Transverse colon (tissue), 4 donors: Measurements from ENCODE around the gene DENND6B. TPM values are rescaled to one million over a fixed set of nuclear protein-coding genes. Genes with fewer than 3 reads are reported as not detected.

Experiments used
- DNase-seq: peaks from one replicate; pipeline ENCODE4 v3.0.0-alpha.2; 2019
- H3K27ac ChIP-seq, 4 donors: fragments of 200-600 bp; sonication (generic); 2 replicates each; pipeline ENCODE4 v1.5.1; 2016 to 2018; ENCODE audit warnings: inconsistent platforms in 4 of 4
- H3K27me3 ChIP-seq: fragments of 200-600 bp; sonication (generic); 2 replicates; pipeline ENCODE4 v1.5.1; 2017; ENCODE audit warnings: inconsistent platforms
- H3K36me3 ChIP-seq, 4 donors: fragments of 200-600 bp; sonication (generic); 2 replicates each; pipeline ENCODE4 v1.5.1; 2017 to 2019; ENCODE audit warnings: inconsistent platforms in 4 of 4
- H3K4me1 ChIP-seq, 4 donors: fragments of 200-600 bp; sonication (generic); 2 replicates each; pipeline ENCODE4 v1.5.1; 2017 to 2020; ENCODE audit warnings: inconsistent platforms in 4 of 4
- H3K4me3 ChIP-seq, 4 donors: fragments of 200-600 bp; sonication (generic); 1 replicate in 1 of 4; 2 replicates in 3 of 4; pipeline versions ENCODE4 v1.5.1 to v1.6.1; 2017 to 2019; ENCODE audit warnings: inconsistent platforms in 4 of 4
- H3K9me3 ChIP-seq, 2 donors: fragments of 200-600 bp; sonication (generic); 2 replicates each; pipeline ENCODE4 v1.5.1; 2017 to 2019; ENCODE audit warnings: inconsistent platforms in 2 of 2
- EP300 ChIP-seq: sonication (generic); formaldehyde crosslinking; IDR thresholded peaks from one replicate; pipeline ENCODE4 v1.6.1; 2017; ENCODE audit warnings: antibody characterized with exemption, low read depth
- POLR2A ChIP-seq: fragments of 450-650 bp; IDR thresholded peaks from one replicate; pipeline ENCODE4 v1.6.1; 2016; ENCODE audit warnings: antibody characterized with exemption, mild to moderate bottlenecking, moderate library complexity
- POLR2AphosphoS5 ChIP-seq, 3 donors: sonication (generic); formaldehyde crosslinking; IDR thresholded peaks; one replicate each; pipeline ENCODE4 v1.6.1; 2016; ENCODE audit warnings: antibody characterized with exemption in 3 of 3
- WGBS, 2 donors: methylation state at CpG; one replicate each; pipeline ENCODE4 v1.1.5; 2018; ENCODE audit warnings: low coverage in 1 of 2; 5-methylcytosine and 5-hydroxymethylcytosine counted together
- in situ Hi-C, 4 donors: fragments of 200-750 bp; cut with MboI; loops; one replicate each; pipeline versions ENCODE4 v1.15.0 to v1.15.1; 2017; ENCODE audit warnings: low sequenced_read_pairs in 3 of 4, low pct_ligation_motif_present in 1 of 4, low pct_unique_long_range_greater_than_20kb in 1 of 4
- intact Hi-C: fragments of 100-400 bp; cut with DNase I; formaldehyde crosslinking; loops from one replicate; pipeline ENCODE4 v1.15.1; 2023; ENCODE audit warnings: low total_unique reads
- total RNA-seq, 4 donors: library from RNA; depleted of rRNA; stranded (reverse); fragments of >200 nt; gene quantifications; one replicate each; pipeline ENCODE4 v1.1.0, GENCODE V29; 2016
- TF ChIP-seq, protein P1 (sequence below), 5 experiments: fragments of 200-600 bp in 3 of 5; fragments of 450-650 bp in 2 of 5; sonication (generic) in 3 of 5; IDR thresholded peaks; 1 replicate in 2 of 5; 2 replicates in 3 of 5; pipeline ENCODE4 v1.5.1; 2016 to 2017; ENCODE audit warnings: antibody characterized with exemption in 5 of 5, inconsistent platforms in 3 of 5, mild to moderate bottlenecking in 2 of 5, moderate library complexity in 1 of 5

The DENND6B gene
- total RNA-seq, 4 donors from 2014 or later = 3.2 to 22.7 (median 8.3) TPM

- H3K27me3 ChIP-seq = no peaks in the 10 kb centered on the region
- DNase-seq = peak; percentile 89
- intact Hi-C loops = no loop called here
- H3K4me3 ChIP-seq = peak overlapping the region in 1 of 4 donors; percentile 24
- no peaks in the 10 kb centered on the region for H3K9me3 ChIP-seq
- TF ChIP-seq, protein P1, sequence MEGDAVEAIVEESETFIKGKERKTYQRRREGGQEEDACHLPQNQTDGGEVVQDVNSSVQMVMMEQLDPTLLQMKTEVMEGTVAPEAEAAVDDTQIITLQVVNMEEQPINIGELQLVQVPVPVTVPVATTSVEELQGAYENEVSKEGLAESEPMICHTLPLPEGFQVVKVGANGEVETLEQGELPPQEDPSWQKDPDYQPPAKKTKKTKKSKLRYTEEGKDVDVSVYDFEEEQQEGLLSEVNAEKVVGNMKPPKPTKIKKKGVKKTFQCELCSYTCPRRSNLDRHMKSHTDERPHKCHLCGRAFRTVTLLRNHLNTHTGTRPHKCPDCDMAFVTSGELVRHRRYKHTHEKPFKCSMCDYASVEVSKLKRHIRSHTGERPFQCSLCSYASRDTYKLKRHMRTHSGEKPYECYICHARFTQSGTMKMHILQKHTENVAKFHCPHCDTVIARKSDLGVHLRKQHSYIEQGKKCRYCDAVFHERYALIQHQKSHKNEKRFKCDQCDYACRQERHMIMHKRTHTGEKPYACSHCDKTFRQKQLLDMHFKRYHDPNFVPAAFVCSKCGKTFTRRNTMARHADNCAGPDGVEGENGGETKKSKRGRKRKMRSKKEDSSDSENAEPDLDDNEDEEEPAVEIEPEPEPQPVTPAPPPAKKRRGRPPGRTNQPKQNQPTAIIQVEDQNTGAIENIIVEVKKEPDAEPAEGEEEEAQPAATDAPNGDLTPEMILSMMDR (IDR thresholded peaks at IDR 0.05) = no peak
- TF ChIP-seq POLR2AphosphoS5 (IDR thresholded peaks at IDR 0.05) = peak in 1 of 3 donors; percentile 18
- TF ChIP-seq EP300 = no peak
- peak; percentile 37 for TF ChIP-seq POLR2A
- H3K4me1 ChIP-seq = peaks cover 6 to 15% (median 12%) of the 10 kb centered on the region in 4 donors
- H3K27ac ChIP-seq = peak overlapping the region; percentile 57 to 73 (median 67)
- H3K36me3 ChIP-seq = no peaks in the 10 kb centered on the region
- in situ Hi-C loops = no loop called here
- 20 to 30% methylated on average over 4 to 30 of the region's 33 CpGs for WGBS, 2 donors
Measured at GRCh38 chr22:50314455-50315288, 12.1 kb downstream of the DENND6B start.

- WGBS, 2 donors = 64% methylated on average over 6 of the region's 14 CpGs; no CpG with 5 or more reads in 1 of the 2 donors
- H3K4me3 ChIP-seq = peak overlapping the region in 1 of 4 donors; percentile 24
- H3K9me3 ChIP-seq = no peaks in the 10 kb centered on the region
- no peaks in the 10 kb centered on the region for H3K27me3 ChIP-seq
- in situ Hi-C loops (no loop called here), intact Hi-C loops (no loop called here)
- peaks cover 6 to 18% (median 14%) of the 10 kb centered on the region in 4 donors for H3K4me1 ChIP-seq
- H3K36me3 ChIP-seq = no peaks in the 10 kb centered on the region
- H3K27ac ChIP-seq = peak overlapping the region; percentile 57 to 73 (median 67)
- DNase-seq = no peak
- TF ChIP-seq POLR2A = no peak
- TF ChIP-seq POLR2AphosphoS5 (IDR thresholded peaks at IDR 0.05) = no peak
- TF ChIP-seq, protein P1 (IDR thresholded peaks at IDR 0.05) = no peak
- TF ChIP-seq EP300 = no peak
Measured at GRCh38 chr22:50314081-50314454, 12.7 kb downstream of the DENND6B start.

DNA sequence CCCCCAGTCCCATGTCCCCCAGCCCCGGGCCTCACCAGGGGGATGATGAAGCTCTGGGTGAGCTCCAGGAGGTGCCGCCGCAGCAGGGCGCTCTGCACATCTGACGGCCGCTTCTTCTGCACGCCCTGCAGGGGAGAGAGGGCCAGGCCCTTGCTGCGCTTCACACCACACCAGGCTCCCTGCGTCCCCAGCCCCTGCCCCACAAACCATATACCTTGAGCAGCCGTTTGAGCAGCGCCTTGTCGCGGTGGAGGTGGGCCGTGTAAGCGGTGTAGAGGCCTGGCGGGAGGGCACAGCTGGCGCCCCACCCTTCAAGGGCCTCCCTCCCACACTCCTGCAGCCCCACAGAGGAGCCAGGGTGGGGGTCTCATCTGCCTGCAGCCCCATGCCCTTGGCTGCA is 13.2 kb downstream of the DENND6B start:
- TF ChIP-seq EP300 = no peak
- TF ChIP-seq POLR2AphosphoS5 (IDR thresholded peaks at IDR 0.05) = no peak
- no peak for TF ChIP-seq POLR2A
- TF ChIP-seq, protein P1 (IDR thresholded peaks at IDR 0.05) = no peak
- H3K36me3 ChIP-seq = no peaks in the 10 kb centered on the region
- no peaks in the 10 kb centered on the region for H3K27me3 ChIP-seq
- WGBS, 2 donors = 93% methylated on average over 12 of the region's 17 CpGs; no CpG with 5 or more reads in 1 of the 2 donors
- peaks cover 6 to 23% (median 18%) of the 10 kb centered on the region in 4 donors for H3K4me1 ChIP-seq
- H3K27ac ChIP-seq = peak overlapping the region in 3 of 4 donors; percentile 57 to 69 (median 65)
- no peaks in the 10 kb centered on the region for H3K9me3 ChIP-seq
- DNase-seq = no peak
- in situ Hi-C loops (no loop called here), intact Hi-C loops (no loop called here)
- H3K4me3 ChIP-seq = peak overlapping the region in 1 of 4 donors; percentile 24

DNA sequence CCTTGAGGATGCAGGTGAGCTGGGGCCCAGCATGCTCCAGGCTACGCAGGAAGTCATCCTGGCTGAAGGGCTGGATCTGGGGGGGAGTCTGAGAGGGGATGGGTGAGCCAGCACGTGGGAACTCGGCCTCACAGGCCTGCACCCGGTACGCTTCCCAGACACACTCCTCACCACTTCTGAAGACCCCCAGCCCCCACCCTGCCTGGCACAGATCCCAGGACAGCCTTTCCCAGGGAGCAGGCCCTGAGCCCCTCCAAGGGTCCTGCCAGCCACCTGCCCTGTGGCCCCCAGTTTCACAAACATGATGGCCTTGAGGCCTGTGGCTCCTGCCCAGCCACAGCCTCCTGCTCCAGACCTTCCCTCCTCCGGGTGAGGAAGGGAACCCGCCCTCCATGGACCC is 13.8 kb downstream of the DENND6B start:
- peaks cover 7 to 28% (median 24%) of the 10 kb centered on the region in 4 donors for H3K4me1 ChIP-seq
- 86% methylated on average over 7 of the region's 7 CpGs; no CpG with 5 or more reads in 1 of the 2 donors for WGBS, 2 donors
- no peaks in the 10 kb centered on the region for H3K27me3 ChIP-seq
- H3K4me3 ChIP-seq = no peak overlapping the region
- no peak for DNase-seq
- no peaks in the 10 kb centered on the region for H3K9me3 ChIP-seq
- no peak overlapping the region for H3K27ac ChIP-seq
- TF ChIP-seq POLR2A = no peak
- in situ Hi-C loops (no loop called here), intact Hi-C loops (no loop called here)
- no peaks in the 10 kb centered on the region for H3K36me3 ChIP-seq
